H9 (cell line): ENCODE measurements around the gene SLC35A5. TPM values are rescaled to one million over a fixed set of nuclear protein-coding genes. Genes with fewer than 3 reads are reported as not detected.

Source experiments
- DNase-seq: peaks from one replicate; pipeline ENCODE4 v3.0.0-alpha.2; 2017
- H2AFZ ChIP-seq: one replicate; pipeline ENCODE4 v1.6.1; 2013; ENCODE audit warnings: mild to moderate bottlenecking, low read length, control low read depth, moderate library complexity
- H2AK5ac ChIP-seq: 2 replicates; pipeline ENCODE4 v1.6.1; 2013; ENCODE audit warnings: low read length, control low read depth, mixed read lengths; ENCODE audit not compliant: insufficient read length
- H2BK120ac ChIP-seq: one replicate; pipeline ENCODE4 v1.6.1; 2013; ENCODE audit warnings: low read depth, mild to moderate bottlenecking, low read length, control low read depth, inconsistent platforms; ENCODE audit not compliant: poor library complexity, severe bottlenecking
- H2BK12ac ChIP-seq: 2 replicates; pipeline ENCODE4 v1.6.1; 2013; ENCODE audit warnings: low read length, control low read depth, mixed read lengths, low read depth; ENCODE audit not compliant: insufficient read length
- H2BK15ac ChIP-seq: 2 replicates; pipeline ENCODE4 v1.6.1; 2013; ENCODE audit warnings: low read depth, low read length, control low read depth
- H2BK20ac ChIP-seq: one replicate; pipeline ENCODE4 v1.6.1; 2013; ENCODE audit warnings: low read depth, mild to moderate bottlenecking, low read length, control low read depth, inconsistent platforms; ENCODE audit not compliant: poor library complexity, severe bottlenecking
- H2BK5ac ChIP-seq: 2 replicates; pipeline ENCODE4 v1.6.1; 2013; ENCODE audit warnings: low read length, control low read depth, mixed read lengths; ENCODE audit not compliant: insufficient read length
- H3K14ac ChIP-seq: 2 replicates; pipeline ENCODE4 v1.6.1; 2013; ENCODE audit warnings: low read length, control low read depth; ENCODE audit not compliant: insufficient read depth
- H3K18ac ChIP-seq: 2 replicates; pipeline ENCODE4 v1.6.1; 2013; ENCODE audit warnings: low read depth, mild to moderate bottlenecking, mixed read lengths, low read length, control low read depth; ENCODE audit not compliant: insufficient read length
- H3K23ac ChIP-seq: 2 replicates; pipeline ENCODE4 v1.6.1; 2013; ENCODE audit warnings: low read length, control low read depth, mixed read lengths, low read depth; ENCODE audit not compliant: insufficient read length
- H3K23me2 ChIP-seq: 2 replicates; pipeline ENCODE4 v1.6.1; 2013; ENCODE audit warnings: low read depth, mild to moderate bottlenecking, mixed read lengths, low read length, control low read depth; ENCODE audit not compliant: insufficient read length, poor library complexity, severe bottlenecking
- H3K27ac ChIP-seq: 2 replicates; pipeline ENCODE4 v1.5.1; 2013; ENCODE audit warnings: low read length, control low read depth, mixed read lengths, low read depth; ENCODE audit not compliant: insufficient read length
- H3K27me3 ChIP-seq: 2 replicates; pipeline ENCODE4 v1.6.1; 2013; ENCODE audit warnings: low read length, control low read depth, inconsistent platforms; ENCODE audit not compliant: insufficient read depth
- H3K4ac ChIP-seq: 2 replicates; pipeline ENCODE4 v1.6.1; 2013; ENCODE audit warnings: low read depth, mild to moderate bottlenecking, control low read depth, inconsistent platforms, low read length, moderate library complexity
- H3K4me1 ChIP-seq: 2 replicates; pipeline ENCODE4 v1.6.1; 2013; ENCODE audit warnings: low read length, control low read depth, inconsistent platforms; ENCODE audit not compliant: insufficient read depth
- H3K4me2 ChIP-seq: 2 replicates; pipeline ENCODE4 v1.6.1; 2013; ENCODE audit warnings: low read length, control low read depth, mixed read lengths; ENCODE audit not compliant: insufficient read length, insufficient read depth
- H3K56ac ChIP-seq: 2 replicates; pipeline ENCODE4 v1.6.1; 2013; ENCODE audit warnings: low read depth, mild to moderate bottlenecking, mixed read lengths, low read length, control low read depth; ENCODE audit not compliant: insufficient read length
- H3K79me1 ChIP-seq: 2 replicates; pipeline ENCODE4 v1.6.1; 2013; ENCODE audit warnings: low read depth, mild to moderate bottlenecking, moderate library complexity, low read length, control low read depth, inconsistent platforms; ENCODE audit not compliant: insufficient read depth, poor library complexity, severe bottlenecking
- H3K79me2 ChIP-seq: 2 replicates; pipeline ENCODE4 v1.6.1; 2013; ENCODE audit warnings: low read length, control low read depth, inconsistent platforms; ENCODE audit not compliant: insufficient read depth
- H3K9ac ChIP-seq: 2 replicates; pipeline ENCODE4 v1.6.1; 2013; ENCODE audit warnings: low read length, control low read depth, mixed read lengths; ENCODE audit not compliant: insufficient read length; ENCODE audit errors: extremely low read depth
- H3K9me3 ChIP-seq: one replicate; pipeline ENCODE4 v1.6.1; 2013; ENCODE audit warnings: low read depth, low read length, inconsistent platforms; ENCODE audit not compliant: control insufficient read depth
- H3T11ph ChIP-seq: one replicate; pipeline ENCODE4 v1.6.1; 2013; ENCODE audit warnings: mild to moderate bottlenecking, low read length, control low read depth, inconsistent platforms
- H4K20me1 ChIP-seq: one replicate; pipeline ENCODE4 v1.6.1; 2013; ENCODE audit not compliant: control insufficient read depth, insufficient read length, insufficient read depth
- H4K5ac ChIP-seq: 2 replicates; pipeline ENCODE4 v1.6.1; 2013; ENCODE audit warnings: low read depth, mild to moderate bottlenecking, mixed read lengths, low read length, control low read depth; ENCODE audit not compliant: insufficient read length
- H4K8ac ChIP-seq: replicated peaks from 2 replicates; pipeline ENCODE4 v1.6.1; 2013; ENCODE audit warnings: low read length, control low read depth, mixed read lengths, low read depth; ENCODE audit not compliant: insufficient read length
- H4K91ac ChIP-seq: 2 replicates; pipeline ENCODE4 v1.6.1; 2013; ENCODE audit warnings: low read depth, mild to moderate bottlenecking, moderate library complexity, mixed read lengths, low read length, control low read depth; ENCODE audit not compliant: insufficient read length
- H3K27ac Mint-ChIP-seq, 3 experiments: 2 replicates in 2 of 3; 3 replicates in 1 of 3; pipeline ENCODE4 v1.8.0; 2020 to 2021; ENCODE audit warnings: mixed read lengths in 3 of 3, mild to moderate bottlenecking in 1 of 3, moderate library complexity in 1 of 3
- H3K27me3 Mint-ChIP-seq: 2 replicates; pipeline ENCODE4 v1.8.0; 2021; ENCODE audit warnings: low read depth, mild to moderate bottlenecking, moderate library complexity, mixed read lengths
- H3K36me3 Mint-ChIP-seq, 3 experiments: 2 replicates in 2 of 3; 3 replicates in 1 of 3; pipeline ENCODE4 v1.8.0; 2020 to 2021; ENCODE audit warnings: low read depth in 3 of 3, mixed read lengths in 3 of 3; ENCODE audit not compliant: insufficient read depth in 1 of 3
- H3K4me1 Mint-ChIP-seq, 2 experiments: 2 replicates each; pipeline ENCODE4 v1.8.0; 2020; ENCODE audit warnings: mixed read lengths in 2 of 2
- H3K4me3 Mint-ChIP-seq, 2 experiments: 2 replicates in 1 of 2; 3 replicates in 1 of 2; pipeline ENCODE4 v1.8.0; 2020 to 2021; ENCODE audit warnings: mild to moderate bottlenecking in 2 of 2, mixed read lengths in 2 of 2, moderate library complexity in 1 of 2
- H3K9me3 Mint-ChIP-seq, 2 experiments: 2 replicates in 1 of 2; 3 replicates in 1 of 2; pipeline ENCODE4 v1.8.0; 2020; ENCODE audit warnings: mild to moderate bottlenecking in 2 of 2, mixed read lengths in 2 of 2, moderate library complexity in 1 of 2
- WGBS: extraction: QIAGEN DNeasy Blood & Tissue Kit; methylation state at CpG from one replicate; pipeline ENCODE4 v1.1.7; 2013; ENCODE audit warnings: missing lambda C conversion rate, low lambda C conversion rate, mixed read lengths; ENCODE audit not compliant: insufficient read length; ENCODE audit errors: extremely low coverage; 5-methylcytosine and 5-hydroxymethylcytosine counted together
- total RNA-seq: library from RNA; stranded (reverse); gene quantifications from 2 replicates; pipeline ENCODE4 v1.2.1, GENCODE V29; 2021
- TF ChIP-seq, protein P1 (sequence below): fragments of 200-600 bp; sonication (generic); conservative IDR thresholded peaks from 3 replicates; pipeline ENCODE4 v1.8.0; 2021; ENCODE audit warnings: antibody characterized with exemption, mild to moderate bottlenecking

SLC35A5 gene
- total RNA-seq, 1 experiment from 2014 or later = 40.0 TPM

DNA sequence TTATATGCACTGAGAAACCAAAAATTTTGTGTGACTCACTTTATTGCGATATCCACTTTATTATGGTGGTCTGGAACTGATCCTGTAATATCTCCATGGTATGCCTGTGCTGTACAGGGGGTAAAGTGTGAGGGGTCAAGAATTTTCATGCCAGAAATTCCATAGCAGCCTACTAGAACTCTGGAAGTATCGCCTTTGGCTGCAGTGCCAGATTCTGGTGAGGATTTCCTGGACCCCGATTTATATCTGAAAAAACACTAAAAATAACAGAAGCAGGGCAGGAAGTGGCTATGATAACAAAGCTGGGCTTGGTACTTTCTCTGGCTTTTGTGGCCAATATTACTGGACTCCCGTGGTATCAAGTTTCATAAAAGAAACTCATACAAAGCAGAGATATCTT, 42.7 kb downstream of the SLC35A5 start:
- no peak overlapping the region for H2AK5ac ChIP-seq
- H2BK5ac ChIP-seq = no peak overlapping the region
- Mint-ChIP-seq H3K4me3 (no peak overlapping the region), H3K4me1 (peaks cover 9 to 11% of the 10 kb centered on the region in 2 experiments; a peak in 3 of 4 replicates), H3K36me3 (no peaks in the 10 kb centered on the region), H3K27me3 (no peaks in the 10 kb centered on the region), H3K9me3 (no peaks in the 10 kb centered on the region), H3K27ac (no peak overlapping the region)
- no peaks in the 10 kb centered on the region for H3K4me1 ChIP-seq
- H3K79me2 ChIP-seq = no peaks in the 10 kb centered on the region
- H3K56ac ChIP-seq = no peak overlapping the region
- H3K9ac ChIP-seq = no peak overlapping the region
- no peak for DNase-seq
- no peak overlapping the region for H2BK15ac ChIP-seq
- H3K9me3 ChIP-seq = no peaks in the 10 kb centered on the region
- no CpG with 5 or more reads among the region's 4 CpGs for WGBS
- H3K4me2 ChIP-seq = no peak overlapping the region
- H3K4ac ChIP-seq = no peak overlapping the region
- no peak overlapping the region for H2BK20ac ChIP-seq
- H2BK12ac ChIP-seq = no peak overlapping the region
- no peak overlapping the region for H3T11ph ChIP-seq
- H3K18ac ChIP-seq = no peak overlapping the region
- H3K23ac ChIP-seq = no peak overlapping the region
- no peak overlapping the region for H4K91ac ChIP-seq
- H3K23me2 ChIP-seq = no peaks in the 10 kb centered on the region
- no peak overlapping the region for H4K5ac ChIP-seq
- no peak overlapping the region for H4K8ac ChIP-seq
- H3K27ac ChIP-seq = no peak overlapping the region
- no peaks in the 10 kb centered on the region for H4K20me1 ChIP-seq
- H2AFZ ChIP-seq = no peak overlapping the region
- H3K14ac ChIP-seq = no peak overlapping the region
- no peaks in the 10 kb centered on the region for H3K27me3 ChIP-seq
- TF ChIP-seq, protein P1, sequence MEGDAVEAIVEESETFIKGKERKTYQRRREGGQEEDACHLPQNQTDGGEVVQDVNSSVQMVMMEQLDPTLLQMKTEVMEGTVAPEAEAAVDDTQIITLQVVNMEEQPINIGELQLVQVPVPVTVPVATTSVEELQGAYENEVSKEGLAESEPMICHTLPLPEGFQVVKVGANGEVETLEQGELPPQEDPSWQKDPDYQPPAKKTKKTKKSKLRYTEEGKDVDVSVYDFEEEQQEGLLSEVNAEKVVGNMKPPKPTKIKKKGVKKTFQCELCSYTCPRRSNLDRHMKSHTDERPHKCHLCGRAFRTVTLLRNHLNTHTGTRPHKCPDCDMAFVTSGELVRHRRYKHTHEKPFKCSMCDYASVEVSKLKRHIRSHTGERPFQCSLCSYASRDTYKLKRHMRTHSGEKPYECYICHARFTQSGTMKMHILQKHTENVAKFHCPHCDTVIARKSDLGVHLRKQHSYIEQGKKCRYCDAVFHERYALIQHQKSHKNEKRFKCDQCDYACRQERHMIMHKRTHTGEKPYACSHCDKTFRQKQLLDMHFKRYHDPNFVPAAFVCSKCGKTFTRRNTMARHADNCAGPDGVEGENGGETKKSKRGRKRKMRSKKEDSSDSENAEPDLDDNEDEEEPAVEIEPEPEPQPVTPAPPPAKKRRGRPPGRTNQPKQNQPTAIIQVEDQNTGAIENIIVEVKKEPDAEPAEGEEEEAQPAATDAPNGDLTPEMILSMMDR = no peak
- H2BK120ac ChIP-seq = no peak overlapping the region
- no peaks in the 10 kb centered on the region for H3K79me1 ChIP-seq
